GM21825 (cell line): ENCODE data around the gene ATG13.
A peak's percentile ranks its signal among the peaks of the same experiment; 100 is the strongest.
"Not testable (repeated sequence)": the region's sequence is repeated elsewhere in the genome, so short reads cannot be mapped to it uniquely, and the experiment has no call there.

Experiments
- ATAC-seq: cut with Tn5 transposase; IDR thresholded peaks from one replicate; pipeline ENCODE4 v1.9.1; 2021; ENCODE audit warnings: mild to moderate bottlenecking, moderate library complexity; ENCODE audit not compliant: unreplicated experiment

The ATG13 gene

DNA sequence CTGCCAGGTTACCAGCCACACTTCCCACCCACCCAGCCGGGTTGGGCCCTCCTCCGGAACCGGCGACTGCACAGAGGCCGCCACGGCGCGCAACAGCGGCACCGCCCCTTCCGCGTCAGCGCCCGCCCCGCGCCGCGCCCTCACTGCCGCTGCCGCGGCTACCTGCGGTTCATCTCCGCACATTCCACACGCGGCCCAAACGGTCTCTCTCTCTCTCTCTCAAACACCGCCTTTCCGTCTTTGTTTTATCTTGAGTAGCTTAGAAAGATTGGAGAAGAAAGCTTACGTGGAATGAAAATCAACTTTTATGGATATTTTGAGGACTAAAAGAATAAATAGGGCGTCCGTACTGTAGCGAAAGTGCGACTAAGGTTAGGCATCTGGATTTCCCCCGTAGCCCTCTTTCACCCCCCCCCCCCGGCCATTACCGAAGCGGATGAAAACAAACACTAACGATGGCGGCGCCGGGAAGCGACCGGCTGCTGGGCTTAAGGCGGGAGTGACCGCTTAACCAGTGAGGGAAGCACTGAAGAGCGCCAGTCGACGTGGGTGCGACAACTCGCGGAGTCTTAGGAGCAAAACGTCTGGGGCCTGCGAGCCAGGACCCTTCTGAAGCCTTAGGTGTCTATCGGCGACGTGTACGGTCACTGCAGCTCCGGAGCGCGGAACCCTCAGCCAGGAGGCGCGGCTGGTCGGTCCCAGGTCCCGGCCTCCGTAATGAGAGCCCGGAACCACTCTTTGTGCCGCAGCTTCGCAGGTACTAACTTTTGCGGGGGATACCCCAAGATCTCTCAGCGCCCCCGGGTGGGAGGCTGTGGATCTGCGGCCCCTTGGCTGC, at the start of gene ATG13, which contains the start of gene HARBI1:
ATG13 (plus strand) TSS at position 420 of the 838 bp plus-strand sequence. CDS start 26,739 bp downstream, outside the sequence.
HARBI1 (minus strand) TSS at position 94 of the 838 bp plus-strand sequence. CDS start 990 bp downstream, outside the sequence.
- ATAC-seq: peak; percentile 94

- ATAC-seq: no peak
Measured at GRCh38 chr11:46570790-46571398, 46.5 kb upstream of the ATG13 start.

DNA sequence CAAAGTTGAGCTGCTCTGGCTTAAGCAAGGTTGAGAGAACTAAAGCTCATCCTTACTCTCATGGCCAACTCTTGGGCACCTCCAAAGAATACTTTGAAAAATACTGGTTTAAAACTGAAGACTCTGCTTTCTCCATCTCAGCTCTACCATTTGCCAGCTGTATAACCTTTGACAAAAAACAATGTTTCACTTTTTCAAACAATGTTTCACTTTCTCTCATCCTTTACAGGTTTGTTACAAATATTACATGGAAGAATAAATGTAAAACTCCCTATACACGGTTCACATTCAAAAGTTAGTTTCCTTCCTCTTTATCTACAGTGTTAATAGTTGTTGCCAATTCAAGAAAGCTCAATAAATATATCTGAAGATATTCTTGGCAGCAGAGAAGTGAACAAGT, 42.7 kb upstream of the ATG13 start:
- no peak for ATAC-seq

- no peak for ATAC-seq
Measured at GRCh38 chr11:46577058-46577457, 40.3 kb upstream of the ATG13 start.

DNA sequence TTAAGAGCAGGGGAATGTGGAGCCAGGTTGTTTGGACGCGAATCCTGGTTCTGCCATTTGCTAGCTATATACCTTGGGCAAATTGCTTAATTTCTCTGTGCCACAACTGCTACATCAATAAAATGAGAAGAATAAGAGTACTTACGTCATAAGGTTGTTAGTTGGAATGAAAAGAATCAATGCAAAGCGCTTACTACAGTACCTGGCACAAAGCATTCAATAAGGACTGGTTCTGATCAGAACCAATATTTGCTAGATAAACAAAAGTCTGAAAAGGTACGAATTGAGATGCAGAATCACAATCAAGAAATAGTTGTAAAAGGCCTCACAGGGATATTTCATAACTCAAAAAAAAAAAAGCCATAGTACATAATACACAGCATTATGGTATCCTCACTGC, 34.8 kb upstream of the ATG13 start:
- no peak for ATAC-seq

DNA sequence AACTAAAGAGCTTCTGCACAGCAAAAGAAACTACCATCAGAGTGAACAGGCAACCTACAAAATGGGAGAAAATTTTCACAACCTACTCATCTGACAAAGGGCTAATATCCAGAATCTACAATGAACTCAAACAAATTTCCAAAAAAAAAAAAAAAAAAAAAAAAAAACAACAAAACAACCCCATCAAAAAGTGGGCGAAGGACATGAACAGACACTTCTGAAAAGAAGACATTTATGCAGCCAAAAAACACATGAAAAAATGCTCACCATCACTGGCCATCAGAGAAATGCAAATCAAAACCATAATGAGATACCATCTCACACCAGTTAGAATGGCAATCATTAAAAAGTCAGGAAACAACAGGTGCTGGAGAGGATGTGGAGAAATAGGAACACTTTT, 33.8 kb upstream of the ATG13 start:
- ATAC-seq: not testable (repeated sequence)

- no peak for ATAC-seq
Measured at GRCh38 chr11:46588131-46588530, 29.2 kb upstream of the ATG13 start.

GRCh38 chr11:46588915-46589314, 28.4 kb upstream of the ATG13 start:
- no peak for ATAC-seq

- no peak for ATAC-seq
Measured at GRCh38 chr11:46590740-46591605, 26.4 kb upstream of the ATG13 start.

DNA sequence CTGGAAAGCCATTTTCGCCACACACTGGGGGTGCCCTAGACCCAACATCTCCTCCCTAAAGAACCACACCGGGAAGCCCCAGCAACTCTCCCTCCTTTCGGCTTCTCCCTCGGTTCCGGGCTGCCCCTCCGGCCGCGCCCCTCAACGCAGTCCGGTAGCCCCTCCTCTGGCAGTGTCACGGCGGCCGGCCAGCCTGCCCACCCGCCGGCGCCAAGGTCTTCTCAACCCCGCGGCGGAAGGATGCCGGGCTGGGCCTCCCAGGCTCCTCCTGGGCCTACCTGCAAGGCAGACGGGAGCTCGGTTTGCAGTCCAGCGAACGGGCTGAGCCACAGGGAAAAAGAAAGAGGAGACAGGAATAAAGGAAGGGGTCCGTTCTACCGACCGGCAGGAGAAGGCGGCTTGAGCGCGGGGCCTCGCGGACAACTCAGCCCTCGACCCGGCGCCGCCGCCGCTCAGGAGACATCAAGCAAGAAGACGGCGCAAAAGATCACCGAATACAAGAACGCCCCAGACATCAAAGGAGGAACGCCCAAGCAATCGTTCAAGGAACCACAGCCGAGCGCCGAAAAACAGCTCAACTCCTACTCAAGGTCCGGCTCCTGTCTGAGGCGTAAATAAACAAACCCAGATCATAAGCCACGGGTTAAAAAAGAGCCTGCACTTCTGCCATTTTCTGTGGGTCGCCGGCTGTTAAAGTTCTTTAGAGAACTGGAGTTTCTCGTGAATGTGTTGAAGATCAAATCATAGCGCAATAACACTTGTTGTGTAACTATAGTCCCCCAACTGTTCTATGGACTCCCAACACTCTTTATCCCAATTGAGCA, 23.6 kb upstream of the ATG13 start, which contains the start of gene AMBRA1:
AMBRA1 (minus strand) TSS at position 474 of the 824 bp plus-strand sequence. CDS start 45,643 bp downstream, outside the sequence.
- peak; percentile 83 for ATAC-seq

- ATAC-seq: no peak
Measured at GRCh38 chr11:46594374-46594700, 23.0 kb upstream of the ATG13 start.

DNA sequence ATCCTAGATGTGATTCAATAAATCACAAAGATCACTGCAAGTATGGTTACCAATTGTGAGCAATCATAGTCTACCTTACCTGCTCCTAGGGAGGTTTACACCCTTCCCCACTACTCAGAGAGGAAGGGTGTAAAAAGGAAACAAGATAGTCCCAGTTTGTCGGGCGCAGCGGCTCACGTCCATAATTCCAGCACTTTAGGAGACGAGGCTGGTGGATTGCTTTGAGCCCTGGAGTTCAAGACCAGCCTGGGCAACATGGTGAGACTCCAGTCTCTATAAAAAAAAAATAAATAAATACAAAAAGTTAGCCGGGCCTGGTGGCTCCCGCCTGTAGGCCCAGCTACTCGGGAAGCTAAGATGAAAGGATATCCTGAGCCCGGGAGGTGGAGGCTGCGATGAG, 22.6 kb upstream of the ATG13 start:
- no peak for ATAC-seq

DNA sequence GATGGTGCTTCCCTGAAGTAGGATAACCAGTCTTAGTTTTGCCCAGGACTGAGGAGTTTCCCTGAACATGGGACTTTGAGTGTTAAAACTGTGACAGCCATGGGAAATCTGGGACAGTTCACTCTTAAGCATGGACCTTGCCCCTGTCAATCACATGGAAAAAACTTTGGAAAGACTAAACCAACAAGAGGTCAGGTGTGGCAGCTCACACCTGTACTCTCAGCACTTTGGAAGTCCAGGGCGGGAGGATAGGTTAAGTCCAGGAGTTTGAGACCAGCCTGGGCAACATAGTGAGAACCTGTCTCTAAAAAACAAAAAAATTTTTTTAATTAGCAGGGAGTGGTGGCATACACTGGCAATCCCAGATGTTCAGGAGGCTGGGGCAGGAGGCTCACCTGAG, 20.2 kb upstream of the ATG13 start:
- ATAC-seq: no peak

- ATAC-seq: no peak
Measured at GRCh38 chr11:46597609-46598219, 19.6 kb upstream of the ATG13 start.

GRCh38 chr11:46599340-46600193, 17.8 kb upstream of the ATG13 start:
- no peak for ATAC-seq

DNA sequence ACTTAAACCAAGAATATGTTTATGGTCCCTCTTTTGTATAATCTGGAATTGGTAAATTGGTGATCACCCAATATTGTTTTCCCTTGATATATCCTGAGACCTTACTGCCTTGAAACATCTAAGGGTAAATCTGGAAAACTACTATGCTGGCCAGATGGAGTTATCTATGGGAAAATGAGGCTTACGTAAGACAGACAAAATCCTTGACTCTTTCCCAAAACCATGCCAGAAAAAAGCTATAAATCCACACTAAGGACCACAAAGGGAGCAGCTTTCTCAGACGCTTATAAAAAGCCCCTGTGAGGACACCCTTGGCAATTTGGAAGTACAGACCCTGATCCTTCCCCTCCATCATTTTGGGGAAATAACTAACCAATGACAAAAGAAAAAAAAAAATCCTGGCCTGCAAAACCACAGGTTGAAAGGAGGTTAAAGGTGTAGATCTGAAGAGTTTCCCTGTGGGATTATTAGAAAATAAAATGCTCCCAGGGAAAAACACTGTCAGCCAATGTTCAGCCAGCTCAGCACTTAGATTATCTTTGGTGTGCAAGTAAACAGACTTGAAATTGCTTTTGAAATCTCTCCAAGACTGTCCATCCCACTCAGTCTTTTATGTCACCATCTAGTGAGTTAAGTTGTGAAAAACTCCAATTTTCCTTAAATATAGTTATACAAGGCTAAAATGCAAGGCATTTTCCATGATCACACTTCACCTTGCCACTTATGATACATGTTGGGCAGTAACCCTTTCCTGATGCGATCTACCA, 17.0 kb upstream of the ATG13 start:
- ATAC-seq: no peak

- ATAC-seq: no peak
Measured at GRCh38 chr11:46601129-46601528, 16.2 kb upstream of the ATG13 start.

DNA sequence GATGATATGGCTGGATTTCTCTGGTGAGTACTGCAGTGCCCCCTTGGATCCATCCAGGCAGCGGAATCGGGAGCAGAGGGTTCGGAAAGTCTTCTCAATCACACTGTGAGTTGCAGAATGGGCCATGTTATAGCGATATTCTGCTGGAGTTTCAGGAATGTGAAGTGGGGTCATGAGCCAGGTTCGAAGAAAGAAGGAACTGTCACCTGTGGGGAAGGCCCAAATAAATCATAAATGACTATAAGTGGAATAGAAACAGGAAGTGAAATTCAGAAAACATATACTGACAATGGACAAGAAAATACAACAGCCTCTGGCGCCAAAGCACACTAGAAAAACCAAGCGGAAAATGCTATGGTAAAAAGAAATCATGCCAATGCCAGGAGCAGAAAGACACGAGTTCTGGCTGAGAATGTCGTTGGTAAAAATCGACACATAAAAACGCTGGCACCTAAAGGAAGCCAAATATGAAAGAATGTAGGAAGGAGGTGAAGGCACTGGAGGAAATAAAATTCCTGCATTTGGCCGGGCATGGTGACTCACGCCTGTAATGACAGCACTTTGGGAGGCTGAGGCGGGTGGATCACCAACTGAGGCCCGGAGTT, 13.5 kb upstream of the ATG13 start:
- no peak for ATAC-seq
